Prostate gland (tissue), 2 donors: Measurements from ENCODE around the gene TSPAN2. TPM values are rescaled to one million over a fixed set of nuclear protein-coding genes. Genes with fewer than 3 reads are reported as not detected.

ENCODE experiments used
- DNase-seq: peaks from one replicate; pipeline ENCODE4 v3.0.0-alpha.2; 2019; ENCODE audit warnings: low spot score
- H3K27ac ChIP-seq, 2 donors: fragments of 200-600 bp; sonication (generic); 2 replicates each; pipeline ENCODE4 v1.5.1; 2017 to 2019
- H3K27me3 ChIP-seq: fragments of 200-600 bp; sonication (generic); replicated peaks from 2 replicates; pipeline ENCODE4 v1.5.1; 2019; ENCODE audit not compliant: insufficient read depth
- H3K36me3 ChIP-seq, 2 donors: fragments of 200-600 bp; sonication (generic); 1 replicate in 1 of 2; 2 replicates in 1 of 2; pipeline versions ENCODE4 v1.5.1 to v1.8.1; 2017 to 2019
- H3K4me1 ChIP-seq: fragments of 200-600 bp; sonication (generic); replicated peaks from 2 replicates; pipeline ENCODE4 v1.5.1; 2019
- H3K4me3 ChIP-seq, 2 donors: fragments of 200-600 bp; sonication (generic); 2 replicates each; pipeline ENCODE4 v1.5.1; 2017 to 2019
- H3K9me3 ChIP-seq: fragments of 200-600 bp; sonication (generic); 2 replicates; pipeline ENCODE4 v1.5.1; 2017
- POLR2A ChIP-seq: fragments of 450-650 bp; IDR thresholded peaks from one replicate; pipeline ENCODE4 v1.6.1; 2016; ENCODE audit warnings: antibody characterized with exemption, mild to moderate bottlenecking
- POLR2AphosphoS5 ChIP-seq: sonication (generic); formaldehyde crosslinking; IDR thresholded peaks from one replicate; pipeline ENCODE4 v1.6.1; 2017; ENCODE audit warnings: antibody characterized with exemption
- WGBS: methylation state at CpG from one replicate; pipeline ENCODE4 v1.1.5; 2018; 5-methylcytosine and 5-hydroxymethylcytosine counted together
- intact Hi-C: fragments of 100-400 bp; cut with DNase I; formaldehyde crosslinking; loops from one replicate; pipeline ENCODE4 v1.14.2; 2022
- total RNA-seq, 2 donors: library from RNA; depleted of rRNA; stranded (reverse); fragments of >200 nt; gene quantifications; one replicate each; pipeline ENCODE4 v1.1.0, GENCODE V29; 2016
- TF ChIP-seq, protein P1 (sequence below), 4 experiments: fragments of 200-600 bp in 2 of 4; fragments of 450-650 bp in 2 of 4; sonication (generic) in 2 of 4; IDR thresholded peaks; 1 replicate in 3 of 4; 2 replicates in 1 of 4; pipeline ENCODE4 v1.5.1; 2016 to 2019; ENCODE audit warnings: antibody characterized with exemption in 4 of 4, mild to moderate bottlenecking in 2 of 4, moderate library complexity in 2 of 4

The TSPAN2 gene
- total RNA-seq, 2 donors from 2014 or later, result 6.9 to 11.3 TPM

- H3K9me3 ChIP-seq, result no peaks in the 10 kb centered on the region
- H3K27me3 ChIP-seq, result no peaks in the 10 kb centered on the region
- no peaks in the 10 kb centered on the region for H3K4me1 ChIP-seq
- intact Hi-C loops, result no loop called here
- no peaks in the 10 kb centered on the region for H3K36me3 ChIP-seq
- no peak for DNase-seq
- TF ChIP-seq POLR2AphosphoS5, result no peak
- TF ChIP-seq, protein P1, sequence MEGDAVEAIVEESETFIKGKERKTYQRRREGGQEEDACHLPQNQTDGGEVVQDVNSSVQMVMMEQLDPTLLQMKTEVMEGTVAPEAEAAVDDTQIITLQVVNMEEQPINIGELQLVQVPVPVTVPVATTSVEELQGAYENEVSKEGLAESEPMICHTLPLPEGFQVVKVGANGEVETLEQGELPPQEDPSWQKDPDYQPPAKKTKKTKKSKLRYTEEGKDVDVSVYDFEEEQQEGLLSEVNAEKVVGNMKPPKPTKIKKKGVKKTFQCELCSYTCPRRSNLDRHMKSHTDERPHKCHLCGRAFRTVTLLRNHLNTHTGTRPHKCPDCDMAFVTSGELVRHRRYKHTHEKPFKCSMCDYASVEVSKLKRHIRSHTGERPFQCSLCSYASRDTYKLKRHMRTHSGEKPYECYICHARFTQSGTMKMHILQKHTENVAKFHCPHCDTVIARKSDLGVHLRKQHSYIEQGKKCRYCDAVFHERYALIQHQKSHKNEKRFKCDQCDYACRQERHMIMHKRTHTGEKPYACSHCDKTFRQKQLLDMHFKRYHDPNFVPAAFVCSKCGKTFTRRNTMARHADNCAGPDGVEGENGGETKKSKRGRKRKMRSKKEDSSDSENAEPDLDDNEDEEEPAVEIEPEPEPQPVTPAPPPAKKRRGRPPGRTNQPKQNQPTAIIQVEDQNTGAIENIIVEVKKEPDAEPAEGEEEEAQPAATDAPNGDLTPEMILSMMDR (IDR thresholded peaks at IDR 0.05), result no peak
- TF ChIP-seq POLR2A, result no peak
- 79% methylated on average over 6 of the region's 6 CpGs for WGBS
- H3K4me3 ChIP-seq, result no peak overlapping the region
- no peak overlapping the region for H3K27ac ChIP-seq
Measured at GRCh38 chr1:115082949-115083348, 6.4 kb downstream of the TSPAN2 start.

DNA sequence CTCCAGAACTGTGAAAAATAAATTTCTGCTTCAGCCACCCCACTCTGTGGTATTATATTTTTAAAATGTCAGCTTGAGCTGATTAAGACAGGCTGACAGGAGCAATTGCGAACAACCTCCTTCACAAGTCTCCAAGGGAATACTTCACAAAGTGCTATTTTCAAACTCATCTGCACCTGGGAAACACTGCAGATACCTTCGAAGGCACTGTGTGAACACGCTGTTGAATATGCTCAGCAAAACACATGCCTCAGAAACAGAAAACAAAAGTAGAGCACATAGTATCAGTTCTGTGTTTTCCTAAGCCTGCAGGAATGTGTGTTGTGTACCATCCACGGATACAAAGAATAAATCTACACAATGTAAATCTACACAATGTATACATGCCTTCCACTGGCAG is 10.6 kb downstream of the TSPAN2 start:
- H3K27ac ChIP-seq, result no peak overlapping the region
- DNase-seq, result no peak
- H3K4me3 ChIP-seq, result no peak overlapping the region
- H3K36me3 ChIP-seq, result no peaks in the 10 kb centered on the region
- no peaks in the 10 kb centered on the region for H3K27me3 ChIP-seq
- H3K9me3 ChIP-seq, result no peaks in the 10 kb centered on the region
- no peaks in the 10 kb centered on the region for H3K4me1 ChIP-seq
- TF ChIP-seq, protein P1 (IDR thresholded peaks at IDR 0.05), result no peak
- no peak for TF ChIP-seq POLR2A
- intact Hi-C loops, result no loop called here
- WGBS, result 84% methylated on average over 4 of the region's 4 CpGs

DNA sequence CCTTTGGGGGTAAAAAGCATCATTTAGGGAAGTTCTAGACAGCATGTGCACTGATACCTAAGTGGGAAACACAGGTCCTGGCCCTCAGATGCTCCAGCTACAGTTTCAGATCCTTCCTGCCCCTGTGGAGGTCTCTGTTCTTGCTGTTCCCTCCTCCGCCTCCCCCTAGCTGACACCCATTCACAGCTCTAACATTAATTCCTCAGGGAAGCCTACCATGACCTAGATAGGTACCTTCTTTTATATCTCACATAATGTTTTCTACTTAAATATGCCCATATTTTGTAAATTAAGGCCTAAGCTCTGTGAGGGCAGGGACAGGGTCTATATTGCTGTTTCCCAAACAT is 11.3 kb downstream of the TSPAN2 start:
- no peak overlapping the region for H3K27ac ChIP-seq
- no peak overlapping the region for H3K4me3 ChIP-seq
- no peak for DNase-seq
- no peaks in the 10 kb centered on the region for H3K4me1 ChIP-seq
- TF ChIP-seq POLR2AphosphoS5 (no peak), POLR2A (no peak)
- TF ChIP-seq, protein P1 (IDR thresholded peaks at IDR 0.05), result no peak
- intact Hi-C loops, result no loop called here
- no peaks in the 10 kb centered on the region for H3K9me3 ChIP-seq
- H3K36me3 ChIP-seq, result no peaks in the 10 kb centered on the region
- WGBS, result 100% methylated on average over 1 of the region's 1 CpG
- H3K27me3 ChIP-seq, result no peaks in the 10 kb centered on the region

DNA sequence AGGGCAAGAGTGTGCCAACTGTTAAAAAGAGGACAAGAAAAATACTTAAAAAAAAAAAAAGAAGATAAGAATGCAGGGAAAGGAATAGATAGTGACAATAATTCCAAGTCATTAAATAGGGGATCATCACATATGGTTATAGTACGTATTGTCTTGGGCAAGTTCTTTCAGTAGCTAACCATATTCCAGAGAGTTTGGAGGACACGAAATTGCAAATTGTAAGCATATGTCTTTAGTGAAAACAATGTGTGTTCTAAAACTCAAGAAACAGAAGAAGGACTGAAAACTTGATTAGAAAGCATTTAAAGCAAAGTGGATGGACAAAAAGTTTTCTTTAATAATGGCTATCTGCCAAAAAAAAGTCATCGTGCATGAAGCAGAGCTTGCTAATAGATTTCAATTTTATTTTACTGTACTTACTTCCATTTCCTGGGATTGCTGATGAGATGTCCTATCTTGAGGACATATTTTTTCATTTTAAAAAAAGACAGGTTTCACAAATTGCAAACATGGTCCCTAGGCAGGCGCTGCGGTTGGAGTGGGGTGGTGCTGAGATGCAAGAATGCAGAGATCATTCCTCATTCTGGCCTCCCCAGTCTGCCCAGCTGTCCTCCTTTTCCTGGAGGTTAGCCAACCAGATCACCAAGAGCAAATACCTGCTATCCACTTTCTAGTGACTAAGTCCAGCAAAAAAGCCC is 11.9 kb downstream of the TSPAN2 start:
- H3K27me3 ChIP-seq, result no peaks in the 10 kb centered on the region
- H3K4me3 ChIP-seq, result no peak overlapping the region
- 79% methylated on average over 5 of the region's 5 CpGs for WGBS
- H3K27ac ChIP-seq, result no peak overlapping the region
- TF ChIP-seq POLR2AphosphoS5 (no peak), POLR2A (no peak)
- TF ChIP-seq, protein P1 (IDR thresholded peaks at IDR 0.05), result no peak
- no peak for DNase-seq
- H3K36me3 ChIP-seq, result no peaks in the 10 kb centered on the region
- no peaks in the 10 kb centered on the region for H3K4me1 ChIP-seq
- intact Hi-C loops, result no loop called here
- no peaks in the 10 kb centered on the region for H3K9me3 ChIP-seq

DNA sequence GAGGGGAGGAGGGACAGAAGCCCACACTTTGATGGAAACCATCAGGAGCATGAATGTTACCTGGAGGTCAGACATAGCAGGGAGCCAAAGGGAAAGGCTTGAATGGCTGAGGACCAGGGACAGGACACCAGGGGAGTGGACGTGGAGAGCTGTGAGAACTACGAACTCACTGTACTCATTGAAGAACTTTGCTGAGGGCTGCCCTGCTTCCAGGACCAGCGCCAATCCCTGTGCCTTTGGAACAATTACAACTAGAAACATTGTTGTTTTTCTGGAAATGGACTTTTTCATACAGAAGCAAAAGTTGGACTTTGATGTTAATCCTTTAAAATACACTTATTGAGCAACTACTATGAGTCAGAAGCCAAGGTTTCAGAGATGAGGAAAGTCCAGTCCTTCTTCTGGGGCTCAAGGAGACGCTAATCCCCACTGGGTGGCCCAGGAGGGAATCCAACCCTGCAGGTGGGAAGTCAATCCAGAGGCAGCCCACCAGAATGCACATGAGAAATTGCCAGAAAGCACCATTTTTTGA is 12.9 kb downstream of the TSPAN2 start:
- Histone ChIP-seq H3K36me3 (no peaks in the 10 kb centered on the region), H3K27me3 (no peaks in the 10 kb centered on the region), H3K4me3 (no peak overlapping the region), H3K4me1 (no peaks in the 10 kb centered on the region), H3K27ac (no peak overlapping the region), H3K9me3 (no peaks in the 10 kb centered on the region)
- WGBS, result 70% methylated on average over 4 of the region's 4 CpGs
- intact Hi-C loops, result no loop called here
- TF ChIP-seq, protein P1 (IDR thresholded peaks at IDR 0.05), result no peak
- TF ChIP-seq POLR2A (no peak), POLR2AphosphoS5 (no peak)
- DNase-seq, result no peak
